GM19468 (cell line): ENCODE data around the gene HSPB6.

Experiments used
- ATAC-seq: cut with Tn5 transposase; IDR thresholded peaks from one replicate; pipeline ENCODE4 v1.9.1; 2021; ENCODE audit warnings: mild to moderate bottlenecking, moderate library complexity, moderate number of reproducible peaks; ENCODE audit not compliant: unreplicated experiment; ENCODE audit errors: extremely low read depth

Gene HSPB6

DNA sequence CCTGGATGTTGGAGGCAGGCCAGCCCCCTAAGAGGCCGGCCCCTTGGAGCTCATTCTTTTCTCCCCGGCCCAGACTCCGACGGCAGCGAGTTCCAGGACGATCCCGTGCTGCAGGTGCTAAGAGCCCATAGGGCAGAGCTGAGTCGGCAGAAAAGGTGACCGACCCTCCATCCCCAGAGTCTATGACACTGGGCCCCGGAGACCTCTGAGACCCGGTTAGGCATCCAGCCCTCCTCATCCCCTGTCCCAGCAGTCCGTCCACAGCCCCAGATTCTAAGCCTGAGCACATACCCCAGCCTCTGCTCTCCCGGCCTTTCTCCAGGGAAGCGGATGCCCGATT, 11.2 kb upstream of the HSPB6 start:
- ATAC-seq, result no peak

DNA sequence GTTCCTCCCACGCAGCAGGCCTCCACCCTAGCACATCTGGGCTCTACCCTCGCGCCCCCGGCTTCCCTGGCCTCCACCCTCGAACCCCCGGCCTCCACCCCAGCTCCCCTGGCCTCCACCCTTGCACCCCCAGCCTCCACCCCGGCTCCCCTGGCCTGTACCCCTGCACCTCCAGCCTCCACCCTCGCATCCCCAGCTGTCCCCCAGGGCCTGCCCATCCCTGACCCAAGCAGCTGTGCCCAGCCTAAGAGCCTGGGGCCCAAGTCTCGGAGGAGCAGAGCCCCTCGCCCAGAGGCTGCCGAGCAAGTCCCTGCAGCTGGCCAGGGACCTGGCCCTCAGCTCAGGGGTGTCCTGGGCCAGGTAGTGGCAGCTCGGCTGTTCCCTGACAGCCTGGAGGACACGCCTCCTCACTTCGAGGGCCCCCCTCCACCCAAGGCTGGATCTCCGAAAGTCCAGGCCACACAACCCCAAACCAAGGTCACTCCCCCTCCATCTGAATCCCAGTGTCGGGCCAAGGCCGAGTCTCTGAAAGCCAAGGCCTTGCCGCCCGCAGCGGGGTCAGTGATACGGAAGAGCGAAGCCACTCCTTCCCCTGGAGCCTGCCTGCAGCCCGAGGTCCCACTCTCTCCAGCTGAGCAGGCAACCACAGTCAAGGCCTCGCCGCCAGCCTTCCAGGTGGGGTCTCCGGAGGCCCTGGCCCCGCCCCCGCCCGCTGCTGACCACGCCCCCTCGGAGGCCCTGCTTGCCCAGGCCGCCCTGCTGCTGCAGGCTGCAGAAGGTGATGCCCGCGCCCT, 10.7 kb upstream of the HSPB6 start:
- no peak for ATAC-seq

GRCh38 chr19:35766571-35767104, 9.8 kb upstream of the HSPB6 start:
- ATAC-seq, result no peak

DNA sequence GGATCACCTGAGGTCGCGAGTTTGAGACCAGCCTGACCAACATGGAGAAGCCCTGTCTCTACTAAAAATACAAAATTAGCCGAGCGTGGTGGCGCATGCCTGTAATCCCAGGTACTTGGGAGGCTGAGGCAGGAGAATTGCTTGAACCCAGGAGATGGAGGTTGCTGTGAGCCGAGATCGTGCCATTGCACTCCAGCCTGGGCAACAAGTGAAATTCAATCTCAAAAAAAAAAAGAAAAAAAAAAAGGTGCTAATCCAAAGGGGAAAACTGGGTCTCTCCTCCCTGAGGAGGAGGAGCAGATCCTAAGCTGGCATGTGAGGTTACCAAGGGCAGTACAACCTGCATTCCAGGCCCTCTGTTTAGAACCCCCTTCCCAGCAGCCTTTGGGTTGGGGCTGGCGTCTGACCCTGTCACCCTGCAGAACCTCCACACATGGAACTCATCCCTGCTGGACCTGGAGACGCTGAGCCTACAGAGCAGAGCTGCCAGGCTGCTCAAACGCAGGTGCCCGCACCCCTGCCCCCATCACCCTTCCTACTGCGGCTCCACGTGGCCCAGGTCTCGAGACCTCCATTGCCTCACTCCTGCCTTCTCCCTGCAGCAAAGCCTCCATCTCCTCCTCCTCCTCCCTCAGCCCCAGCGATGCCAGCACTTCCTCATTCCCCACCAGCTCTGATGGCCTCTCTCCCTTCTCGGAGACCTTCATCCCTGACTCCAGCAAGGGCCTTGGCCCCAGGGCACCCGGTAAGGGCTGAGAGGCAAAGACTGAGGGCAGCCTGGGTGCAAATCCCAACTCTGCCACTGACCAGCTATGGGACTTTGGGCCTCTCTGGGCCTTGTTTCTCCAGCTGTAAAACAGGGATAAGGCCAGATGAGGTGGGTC, 7.8 kb upstream of the HSPB6 start:
- no peak for ATAC-seq

GRCh38 chr19:35760711-35761349, 4.0 kb upstream of the HSPB6 start:
- no peak for ATAC-seq

- no peak for ATAC-seq
These were observed 2.9 kb upstream of the HSPB6 start for GRCh38 chr19:35759697-35760096.

- ATAC-seq, result peak; percentile 98
These were observed 1.1 kb upstream of the HSPB6 start, which contains the start of gene PROSER3 for GRCh38 chr19:35757749-35758608. Gene PROSER3, plus strand, starts transcription at chr19:35758176. Its CDS starts 40 bp downstream, at chr19:35758216.

DNA sequence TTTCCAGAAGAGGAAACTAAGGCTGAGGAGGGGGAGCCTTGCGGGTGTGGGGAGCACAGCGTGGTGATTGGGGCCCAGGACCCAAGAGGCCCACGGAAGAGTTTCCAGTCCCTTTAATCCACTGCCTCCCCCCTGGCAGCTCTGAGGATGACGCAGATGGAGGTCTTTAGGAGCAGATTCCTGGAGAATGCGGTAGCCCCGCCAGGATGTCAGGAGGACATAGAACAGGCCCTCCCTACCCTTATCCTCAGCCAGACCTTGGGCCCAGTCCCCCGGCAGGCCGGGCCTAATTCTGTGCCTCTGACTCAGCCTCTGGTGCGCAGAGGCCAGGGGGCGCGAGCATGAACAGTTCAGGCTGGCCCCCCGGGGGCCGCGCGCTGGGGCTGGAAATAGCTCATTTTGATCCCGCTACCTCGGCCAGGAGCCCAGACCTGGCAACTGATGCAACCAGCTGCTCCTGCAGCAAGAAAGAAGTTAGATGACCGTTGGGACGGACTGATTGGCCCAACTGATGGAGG, 461 bp upstream of the HSPB6 start:
- no peak for ATAC-seq

- ATAC-seq, result no peak
These were observed 1.1 kb downstream of the HSPB6 start for GRCh38 chr19:35755550-35756376.

- ATAC-seq, result no peak
These were observed 1.7 kb downstream of the HSPB6 start for GRCh38 chr19:35755131-35755549.

GRCh38 chr19:35754370-35755130, 2.3 kb downstream of the HSPB6 start:
- no peak for ATAC-seq

DNA sequence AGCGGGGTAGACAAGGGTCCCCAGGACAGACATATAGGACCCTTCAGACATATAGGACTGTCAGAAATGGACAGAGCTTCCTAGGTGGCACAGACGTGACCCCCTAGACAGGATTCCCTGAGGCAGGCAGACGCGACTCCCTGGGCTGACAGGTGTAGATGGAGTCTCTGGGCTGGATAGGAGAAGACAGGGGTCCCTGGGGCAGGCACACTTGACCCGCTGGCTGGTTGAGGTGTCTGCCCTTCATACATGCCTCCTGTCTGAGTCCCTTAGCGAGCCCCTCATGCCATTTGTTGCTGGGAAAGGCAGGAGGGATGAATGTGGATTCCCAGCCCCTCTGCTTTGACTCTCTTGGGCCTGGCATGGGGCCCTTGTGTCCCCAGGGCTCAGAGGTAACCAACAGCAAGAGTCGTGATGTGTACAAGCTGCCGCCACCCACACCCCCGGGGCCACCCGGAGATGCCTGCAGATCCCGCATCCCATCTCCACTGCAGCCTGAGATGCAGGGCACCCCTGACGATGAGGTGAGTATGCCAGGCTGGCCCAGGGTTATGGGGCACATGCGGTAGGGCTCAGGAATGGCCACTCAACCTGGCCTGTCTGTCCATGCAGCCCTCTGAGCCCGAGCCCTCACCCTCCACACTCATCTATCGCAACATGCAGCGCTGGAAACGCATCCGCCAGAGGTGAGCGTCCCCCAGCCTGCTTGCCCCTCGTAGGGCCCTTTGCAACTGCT, 3.0 kb downstream of the HSPB6 start:
- no peak for ATAC-seq

- ATAC-seq, result no peak
These were observed 4.0 kb downstream of the HSPB6 start for GRCh38 chr19:35752746-35753350.

DNA sequence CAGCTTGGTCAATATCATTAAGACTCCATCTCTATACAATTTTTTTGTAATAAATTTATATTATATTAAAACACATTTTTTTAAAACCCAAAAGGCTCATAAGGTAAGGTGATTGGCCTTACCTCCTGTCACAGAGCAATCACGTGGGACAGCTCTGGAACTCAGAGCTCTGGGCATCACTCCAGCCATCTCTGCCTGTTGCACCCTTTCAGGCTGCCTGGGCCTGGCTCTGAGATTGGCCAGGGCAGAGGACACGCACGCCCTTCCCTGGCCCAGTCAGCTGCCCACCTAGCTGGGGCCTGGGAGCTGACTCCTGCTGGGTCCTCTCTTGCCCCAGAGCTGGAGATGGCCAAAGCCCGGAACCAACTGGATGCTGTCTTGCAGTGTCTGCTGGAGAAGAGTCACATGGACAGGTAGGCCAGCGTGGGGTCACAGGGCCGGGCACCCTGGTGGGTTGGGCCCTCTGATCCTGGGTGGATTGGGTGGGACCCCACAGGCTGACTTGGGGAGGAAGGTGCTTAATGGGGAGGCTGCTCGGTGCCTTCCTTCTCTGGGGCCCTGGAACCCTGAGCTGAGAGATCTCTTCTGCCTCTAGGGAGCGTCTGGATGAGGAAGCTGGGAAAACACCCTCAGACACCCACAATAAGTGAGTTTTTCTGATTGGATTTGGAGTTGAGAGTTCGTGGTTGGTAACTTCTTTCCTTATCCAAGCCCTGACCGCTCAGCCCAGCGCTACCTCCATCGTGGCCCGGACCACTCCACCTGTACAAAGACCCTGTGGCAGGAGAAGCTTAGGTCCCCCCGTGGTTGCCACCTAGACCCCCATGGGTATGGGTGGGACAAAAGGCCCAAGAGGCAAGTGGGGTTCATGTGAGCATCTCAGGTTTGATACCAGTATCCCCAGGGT, 4.7 kb downstream of the HSPB6 start:
- ATAC-seq, result no peak

DNA sequence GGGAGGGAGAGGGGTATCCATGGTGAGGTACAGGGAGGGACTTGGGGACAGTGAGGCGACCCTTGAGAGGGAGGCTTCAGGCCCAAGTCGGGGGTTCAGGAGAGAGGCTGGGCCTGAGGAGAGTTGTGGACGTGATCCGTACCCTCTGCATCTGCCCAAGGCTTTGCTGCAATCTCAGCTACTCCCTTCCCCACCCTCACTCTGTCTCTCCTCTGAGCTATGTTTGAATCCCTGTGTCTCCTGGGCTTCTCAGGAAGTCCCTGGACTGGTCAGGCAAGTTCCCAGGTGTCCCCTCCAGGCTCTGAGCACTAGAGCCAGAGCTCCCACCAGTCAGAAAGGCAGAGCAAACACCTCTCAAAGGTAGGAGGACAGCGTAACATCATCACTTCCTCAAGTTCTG, 6.7 kb downstream of the HSPB6 start:
- no peak for ATAC-seq
